ENCODE results near the gene KATNAL2.
A peak's percentile ranks its signal among the peaks of the same experiment; 100 is the strongest.
"Not testable (repeated sequence)": the region's sequence is repeated elsewhere in the genome, so short reads cannot be mapped to it uniquely, and the experiment has no call there.

Gene KATNAL2

DNA sequence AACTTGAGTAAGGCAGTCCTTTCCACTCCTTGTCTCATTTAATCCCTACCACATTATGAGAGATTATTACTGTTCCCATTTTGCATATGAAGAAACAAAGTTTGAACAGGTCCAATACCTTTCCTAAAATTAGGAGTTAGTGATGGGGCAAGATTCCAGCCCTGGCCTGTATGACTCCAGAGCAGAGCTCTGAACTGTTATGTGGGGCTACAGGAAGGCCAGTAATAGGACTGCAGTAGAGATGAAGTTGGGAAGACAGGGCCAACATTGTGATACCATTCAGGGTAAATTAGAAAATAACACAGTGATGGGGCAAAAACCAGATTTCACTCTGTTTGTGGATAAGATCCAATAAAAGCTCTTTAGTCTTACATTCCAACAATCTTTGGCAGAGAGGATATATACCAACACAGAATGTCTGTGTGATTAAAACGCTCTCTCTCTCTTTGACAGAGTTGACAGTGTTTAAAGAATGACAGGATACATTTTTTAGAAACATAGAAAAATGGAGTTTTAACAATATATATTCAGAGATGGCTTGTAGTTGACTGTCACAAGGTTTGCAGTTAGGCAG is 22.7 kb downstream of the KATNAL2 start:
- DNase-seq (ENCODE audit: low read depth): no peak

DNA sequence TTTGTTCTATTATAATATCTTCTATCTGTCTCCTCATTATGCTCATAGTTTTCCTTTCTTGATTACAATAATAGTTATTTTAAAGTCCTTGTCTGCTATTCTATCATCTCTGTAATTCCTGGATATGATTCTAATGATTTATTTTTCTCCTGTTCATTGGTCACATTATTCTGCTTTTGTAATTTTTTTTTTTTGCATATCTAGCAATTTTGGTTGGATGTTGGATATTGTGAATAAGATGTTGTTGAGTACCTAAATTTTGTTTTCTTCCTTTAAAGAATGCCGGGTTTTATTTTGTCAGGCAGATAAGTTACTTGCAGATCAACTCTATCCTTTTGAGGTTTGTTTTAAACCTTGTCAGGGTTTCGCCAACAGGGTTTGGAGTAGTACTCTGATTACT is 25.2 kb downstream of the KATNAL2 start:
- DNase-seq (ENCODE audit: low read depth): no peak

DNA sequence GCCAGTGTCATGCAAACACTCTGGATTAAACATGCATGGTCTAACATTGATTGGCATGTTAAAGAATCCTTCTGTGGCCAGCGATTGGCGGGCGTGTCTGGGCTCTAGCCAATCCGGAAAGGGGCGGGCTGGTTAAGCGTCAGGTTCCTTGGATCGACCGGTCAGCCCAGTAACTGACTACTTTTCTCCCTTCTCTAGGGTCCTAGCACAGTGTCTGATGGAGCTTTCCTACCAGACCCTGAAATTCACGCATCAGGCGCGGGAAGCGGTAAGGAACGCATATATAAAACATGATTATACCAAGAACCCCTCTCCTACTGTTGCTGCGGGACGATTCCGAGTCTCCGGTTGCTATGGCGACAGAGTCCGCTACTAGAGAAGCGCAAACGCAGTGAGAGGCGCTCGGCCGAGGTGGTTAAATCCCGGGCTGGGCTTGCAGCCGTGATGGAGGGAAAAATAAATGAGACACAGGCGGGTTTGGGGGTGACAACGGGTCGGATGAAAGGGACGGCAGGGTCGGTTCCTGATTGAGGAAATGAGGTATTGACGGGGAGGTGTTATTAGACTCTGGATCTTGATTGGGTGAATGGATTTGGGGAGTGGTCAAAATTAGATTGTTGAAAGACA is 29.4 kb downstream of the KATNAL2 start:
- peak; percentile 5 for DNase-seq (ENCODE audit: low read depth)

DNA sequence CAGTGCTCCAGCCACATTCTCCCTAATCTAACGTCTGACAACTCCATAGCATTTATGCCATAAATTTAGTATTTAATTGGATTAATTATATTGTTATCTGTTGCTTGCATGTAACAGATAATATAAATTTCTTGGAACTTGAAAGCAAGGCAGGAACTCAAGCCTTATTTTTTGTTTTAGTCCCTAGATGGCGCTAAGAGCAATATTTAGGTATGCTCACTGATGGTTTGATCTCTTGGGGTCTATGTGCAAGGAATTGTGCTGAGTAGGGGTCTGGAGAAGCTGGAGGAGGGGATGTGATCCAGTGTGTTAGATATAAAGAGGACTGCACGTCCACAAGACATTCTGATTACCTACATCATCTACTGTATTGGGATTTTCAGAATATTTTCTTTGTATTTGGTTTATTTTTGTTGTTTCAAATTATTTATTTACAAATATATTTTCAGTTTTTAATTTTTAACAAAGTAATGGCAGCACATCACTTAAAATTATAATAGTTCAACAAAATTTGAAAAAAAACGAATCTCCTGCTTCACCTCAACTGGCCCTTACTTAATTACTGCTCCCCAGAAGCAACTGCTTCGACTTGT is 32.8 kb downstream of the KATNAL2 start:
- DNase-seq (ENCODE audit: low read depth): no peak

DNA sequence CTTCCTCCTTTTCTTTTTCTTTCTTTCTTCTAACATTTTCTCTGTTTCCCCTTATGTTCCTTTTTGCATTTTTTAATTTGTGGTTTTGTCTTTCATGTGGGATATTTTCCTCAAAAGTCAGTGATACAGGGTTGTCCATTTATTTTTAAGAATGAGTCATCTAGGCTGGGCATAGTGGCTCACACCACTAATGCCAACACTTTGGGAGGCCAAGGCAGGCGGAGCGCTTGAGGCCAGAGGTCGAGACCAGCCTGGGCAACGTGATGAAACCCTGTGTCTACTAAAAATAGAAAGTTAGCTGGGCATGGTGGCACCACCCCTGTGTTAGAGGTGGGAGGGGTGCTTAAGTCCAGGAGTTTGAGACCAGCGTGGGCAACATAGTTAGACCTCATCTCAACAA is 35.8 kb downstream of the KATNAL2 start:
- DNase-seq (ENCODE audit: low read depth): no peak

DNA sequence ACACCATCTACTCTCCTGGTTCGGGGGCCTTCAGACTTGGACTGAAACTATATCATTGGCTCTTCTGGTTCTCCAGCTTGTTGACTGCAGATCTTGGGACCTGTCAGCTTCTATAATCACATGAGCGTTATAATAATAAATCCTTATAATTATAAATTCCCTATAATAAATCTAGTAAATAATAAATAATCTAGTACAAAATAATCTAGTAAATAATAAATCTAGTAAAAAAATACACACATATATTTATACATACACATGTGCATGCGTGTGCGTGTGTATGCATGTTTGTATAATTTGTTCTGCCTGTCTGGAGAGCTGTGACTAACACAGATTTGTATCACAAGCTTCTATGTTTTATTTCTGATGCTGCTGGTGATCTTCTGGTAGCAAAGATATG is 40.8 kb downstream of the KATNAL2 start:
- no peak for DNase-seq (ENCODE audit: low read depth)

DNA sequence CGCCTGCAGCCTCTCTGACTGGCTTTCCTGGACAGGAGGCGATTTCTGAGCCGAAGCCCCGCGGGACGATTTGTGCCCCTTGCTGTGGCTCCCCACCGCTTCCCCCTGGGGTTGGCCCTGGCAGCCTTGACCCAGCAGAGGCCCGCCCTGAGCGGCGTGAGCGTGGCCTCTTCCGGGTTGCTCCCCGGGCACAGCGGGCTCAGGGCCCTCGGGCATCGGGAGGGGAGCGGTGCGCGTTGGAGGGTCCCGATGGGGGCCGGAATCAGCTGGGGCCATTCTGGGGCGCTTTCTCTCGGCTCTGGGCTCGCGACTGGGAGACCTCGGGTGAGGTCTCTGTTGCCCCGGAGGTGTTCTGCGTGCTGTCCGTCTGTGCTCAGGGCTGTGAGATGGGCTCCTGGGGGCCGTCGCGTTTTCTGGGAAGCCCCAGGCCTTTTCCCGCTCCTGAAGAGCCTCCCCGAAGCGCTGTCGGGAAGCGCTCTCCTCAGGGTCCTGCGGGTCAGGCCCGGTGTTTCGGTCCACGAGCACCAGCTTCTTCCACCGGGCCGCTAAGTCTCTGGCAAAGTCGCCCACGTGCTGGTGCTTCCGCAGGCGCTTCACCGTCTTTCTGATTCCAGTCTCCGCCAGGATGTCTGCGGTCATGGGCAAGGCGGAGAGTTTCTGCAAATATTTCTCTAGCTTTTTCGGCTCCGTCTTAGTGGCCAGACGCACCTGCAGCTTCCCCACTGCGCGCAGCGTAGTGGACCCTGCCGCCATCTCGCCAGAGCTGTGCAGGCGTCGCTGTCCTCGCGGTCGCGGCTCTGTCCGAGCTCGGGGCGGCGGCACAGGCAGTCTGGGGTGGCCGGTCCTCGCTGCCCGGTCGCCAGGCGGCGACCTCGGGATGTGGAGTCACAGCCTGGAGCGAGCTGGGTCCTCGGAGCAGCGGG is 46.5 kb downstream of the KATNAL2 start:
- DNase-seq (ENCODE audit: low read depth): not testable (repeated sequence)

DNA sequence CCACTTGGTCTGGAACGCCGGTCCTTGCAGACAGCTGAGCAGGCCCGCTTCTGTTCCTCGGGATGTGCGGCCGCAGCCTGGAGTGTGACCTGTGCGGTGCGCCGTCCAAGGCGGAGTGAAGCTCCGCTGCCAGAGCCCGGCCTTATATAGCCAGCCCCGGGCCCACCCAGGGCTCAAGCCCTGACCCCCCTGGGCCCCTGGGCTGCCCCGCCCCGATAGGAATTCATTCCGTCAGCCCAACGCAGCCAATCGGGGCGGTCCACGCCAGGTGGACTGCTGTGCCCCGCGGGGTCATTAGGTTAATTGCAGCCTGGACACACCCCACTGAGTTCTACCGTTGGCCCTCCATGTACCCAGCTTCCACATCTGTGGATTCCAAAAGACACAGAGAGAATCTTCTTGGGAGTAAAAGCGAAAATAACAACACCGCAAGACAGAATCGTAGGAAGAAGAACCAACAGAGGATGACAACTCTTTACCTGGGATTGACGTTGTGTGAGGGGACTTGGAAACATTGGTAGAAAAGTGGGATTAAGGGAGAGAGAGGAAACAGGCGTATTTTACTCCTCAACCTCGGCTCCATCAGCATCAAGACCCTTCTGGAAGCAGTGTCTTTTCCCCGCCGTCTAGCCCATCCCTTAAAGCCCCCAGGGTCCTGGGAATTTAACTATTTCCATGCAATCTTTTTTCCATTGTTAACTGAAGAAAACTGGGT is 47.3 kb downstream of the KATNAL2 start:
- DNase-seq (ENCODE audit: low read depth): not testable (repeated sequence)

DNA sequence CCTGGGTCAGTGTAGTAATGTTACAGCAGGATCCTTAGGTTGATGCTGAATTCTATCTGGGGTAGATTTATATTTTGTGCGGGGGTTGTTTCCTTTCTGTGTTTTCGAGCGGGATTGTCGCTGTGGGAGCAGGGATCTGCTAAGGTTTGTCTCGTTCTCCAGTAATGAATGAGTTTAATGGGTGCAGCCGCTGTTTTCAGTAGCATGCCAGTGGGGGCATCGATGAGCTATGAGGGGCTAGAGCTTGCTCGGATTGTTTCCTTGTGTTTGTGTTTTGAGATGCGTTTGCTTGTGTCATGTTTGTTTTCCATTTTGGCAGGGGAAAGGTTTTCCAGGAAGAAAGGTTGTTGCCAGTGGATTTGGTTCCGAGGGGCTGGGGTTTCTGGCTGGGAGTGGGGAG is 48.9 kb downstream of the KATNAL2 start:
- not testable (repeated sequence) for DNase-seq (ENCODE audit: low read depth)

DNA sequence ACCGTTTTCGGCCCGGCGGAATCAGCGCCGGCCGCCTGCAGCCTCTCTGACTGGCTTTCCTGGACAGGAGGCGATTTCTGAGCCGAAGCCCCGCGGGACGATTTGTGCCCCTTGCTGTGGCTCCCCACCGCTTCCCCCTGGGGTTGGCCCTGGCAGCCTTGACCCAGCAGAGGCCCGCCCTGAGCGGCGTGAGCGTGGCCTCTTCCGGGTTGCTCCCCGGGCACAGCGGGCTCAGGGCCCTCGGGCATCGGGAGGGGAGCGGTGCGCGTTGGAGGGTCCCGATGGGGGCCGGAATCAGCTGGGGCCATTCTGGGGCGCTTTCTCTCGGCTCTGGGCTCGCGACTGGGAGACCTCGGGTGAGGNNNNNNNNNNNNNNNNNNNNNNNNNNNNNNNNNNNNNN is 52.1 kb downstream of the KATNAL2 start:
- DNase-seq (ENCODE audit: low read depth): not testable (repeated sequence)

DNA sequence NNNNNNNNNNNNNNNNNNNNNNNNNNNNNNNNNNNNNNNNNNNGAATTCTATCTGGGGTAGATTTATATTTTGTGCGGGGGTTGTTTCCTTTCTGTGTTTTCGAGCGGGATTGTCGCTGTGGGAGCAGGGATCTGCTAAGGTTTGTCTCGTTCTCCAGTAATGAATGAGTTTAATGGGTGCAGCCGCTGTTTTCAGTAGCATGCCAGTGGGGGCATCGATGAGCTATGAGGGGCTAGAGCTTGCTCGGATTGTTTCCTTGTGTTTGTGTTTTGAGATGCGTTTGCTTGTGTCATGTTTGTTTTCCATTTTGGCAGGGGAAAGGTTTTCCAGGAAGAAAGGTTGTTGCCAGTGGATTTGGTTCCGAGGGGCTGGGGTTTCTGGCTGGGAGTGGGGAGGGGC is 102.5 kb downstream of the KATNAL2 start:
- DNase-seq (ENCODE audit: low read depth): not testable (repeated sequence)

DNA sequence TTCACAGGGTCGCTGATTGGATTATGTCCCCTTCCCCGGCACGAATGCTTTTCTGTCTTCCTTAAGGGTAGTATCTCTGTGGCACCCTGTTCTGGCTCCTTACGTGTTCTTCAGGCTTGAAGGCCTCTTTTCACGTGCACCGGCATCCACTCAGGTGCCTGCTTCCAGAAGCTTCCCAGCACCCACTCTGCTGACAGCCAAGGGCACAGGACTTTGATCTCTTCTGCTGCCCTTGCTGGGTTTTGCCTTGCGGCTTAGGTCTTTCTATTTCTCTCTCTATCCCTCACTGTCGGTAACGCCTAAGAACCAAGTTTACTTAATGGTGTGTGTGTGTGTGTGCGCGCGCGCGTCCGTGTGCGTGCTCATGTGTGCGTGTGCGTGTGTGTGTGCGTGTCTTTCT is 103.4 kb downstream of the KATNAL2 start:
- DNase-seq (ENCODE audit: low read depth): not testable (repeated sequence)

DNA sequence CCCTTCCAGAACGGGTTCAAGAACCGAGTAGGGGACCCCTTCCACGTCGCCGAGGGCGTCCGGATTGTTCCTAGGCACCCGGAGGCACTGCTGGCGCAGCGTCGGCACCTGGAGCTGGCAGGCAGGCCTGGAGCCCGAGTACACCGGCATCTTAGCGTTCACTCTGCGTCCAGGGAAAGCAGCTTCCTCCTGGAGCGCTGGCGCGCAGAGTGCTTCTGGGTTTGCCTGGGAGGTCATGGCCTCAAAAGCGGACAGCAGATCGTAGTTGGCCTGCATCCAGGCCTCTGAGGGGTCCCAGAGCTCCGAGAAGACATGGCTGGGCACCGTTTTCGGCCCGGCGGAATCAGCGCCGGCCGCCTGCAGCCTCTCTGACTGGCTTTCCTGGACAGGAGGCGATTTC is 105.4 kb downstream of the KATNAL2 start:
- DNase-seq (ENCODE audit: low read depth): not testable (repeated sequence)

DNA sequence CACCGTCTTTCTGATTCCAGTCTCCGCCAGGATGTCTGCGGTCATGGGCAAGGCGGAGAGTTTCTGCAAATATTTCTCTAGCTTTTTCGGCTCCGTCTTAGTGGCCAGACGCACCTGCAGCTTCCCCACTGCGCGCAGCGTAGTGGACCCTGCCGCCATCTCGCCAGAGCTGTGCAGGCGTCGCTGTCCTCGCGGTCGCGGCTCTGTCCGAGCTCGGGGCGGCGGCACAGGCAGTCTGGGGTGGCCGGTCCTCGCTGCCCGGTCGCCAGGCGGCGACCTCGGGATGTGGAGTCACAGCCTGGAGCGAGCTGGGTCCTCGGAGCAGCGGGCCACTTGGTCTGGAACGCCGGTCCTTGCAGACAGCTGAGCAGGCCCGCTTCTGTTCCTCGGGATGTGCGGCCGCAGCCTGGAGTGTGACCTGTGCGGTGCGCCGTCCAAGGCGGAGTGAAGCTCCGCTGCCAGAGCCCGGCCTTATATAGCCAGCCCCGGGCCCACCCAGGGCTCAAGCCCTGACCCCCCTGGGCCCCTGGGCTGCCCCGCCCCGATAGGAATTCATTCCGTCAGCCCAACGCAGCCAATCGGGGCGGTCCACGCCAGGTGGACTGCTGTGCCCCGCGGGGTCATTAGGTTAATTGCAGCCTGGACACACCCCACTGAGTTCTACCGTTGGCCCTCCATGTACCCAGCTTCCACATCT is 106.5 kb downstream of the KATNAL2 start:
- not testable (repeated sequence) for DNase-seq (ENCODE audit: low read depth)

DNA sequence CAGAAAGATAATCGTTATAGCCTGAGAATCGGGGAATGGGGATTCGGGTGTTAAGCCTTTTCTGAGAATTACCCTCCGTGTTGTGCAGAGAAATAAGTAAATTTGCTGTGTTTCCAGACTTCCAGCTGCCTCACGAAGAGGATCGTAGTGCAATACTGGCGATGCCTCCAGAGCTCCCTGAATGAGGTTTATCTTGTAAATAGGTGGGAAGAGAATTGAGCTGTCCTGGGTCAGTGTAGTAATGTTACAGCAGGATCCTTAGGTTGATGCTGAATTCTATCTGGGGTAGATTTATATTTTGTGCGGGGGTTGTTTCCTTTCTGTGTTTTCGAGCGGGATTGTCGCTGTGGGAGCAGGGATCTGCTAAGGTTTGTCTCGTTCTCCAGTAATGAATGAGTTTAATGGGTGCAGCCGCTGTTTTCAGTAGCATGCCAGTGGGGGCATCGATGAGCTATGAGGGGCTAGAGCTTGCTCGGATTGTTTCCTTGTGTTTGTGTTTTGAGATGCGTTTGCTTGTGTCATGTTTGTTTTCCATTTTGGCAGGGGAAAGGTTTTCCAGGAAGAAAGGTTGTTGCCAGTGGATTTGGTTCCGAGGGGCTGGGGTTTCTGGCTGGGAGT is 108.3 kb downstream of the KATNAL2 start:
- not testable (repeated sequence) for DNase-seq (ENCODE audit: low read depth)

DNA sequence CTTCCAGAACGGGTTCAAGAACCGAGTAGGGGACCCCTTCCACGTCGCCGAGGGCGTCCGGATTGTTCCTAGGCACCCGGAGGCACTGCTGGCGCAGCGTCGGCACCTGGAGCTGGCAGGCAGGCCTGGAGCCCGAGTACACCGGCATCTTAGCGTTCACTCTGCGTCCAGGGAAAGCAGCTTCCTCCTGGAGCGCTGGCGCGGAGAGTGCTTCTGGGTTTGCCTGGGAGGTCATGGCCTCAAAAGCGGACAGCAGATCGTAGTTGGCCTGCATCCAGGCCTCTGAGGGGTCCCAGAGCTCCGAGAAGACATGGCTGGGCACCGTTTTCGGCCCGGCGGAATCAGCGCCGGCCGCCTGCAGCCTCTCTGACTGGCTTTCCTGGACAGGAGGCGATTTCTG is 111.3 kb downstream of the KATNAL2 start:
- not testable (repeated sequence) for DNase-seq (ENCODE audit: low read depth)

DNA sequence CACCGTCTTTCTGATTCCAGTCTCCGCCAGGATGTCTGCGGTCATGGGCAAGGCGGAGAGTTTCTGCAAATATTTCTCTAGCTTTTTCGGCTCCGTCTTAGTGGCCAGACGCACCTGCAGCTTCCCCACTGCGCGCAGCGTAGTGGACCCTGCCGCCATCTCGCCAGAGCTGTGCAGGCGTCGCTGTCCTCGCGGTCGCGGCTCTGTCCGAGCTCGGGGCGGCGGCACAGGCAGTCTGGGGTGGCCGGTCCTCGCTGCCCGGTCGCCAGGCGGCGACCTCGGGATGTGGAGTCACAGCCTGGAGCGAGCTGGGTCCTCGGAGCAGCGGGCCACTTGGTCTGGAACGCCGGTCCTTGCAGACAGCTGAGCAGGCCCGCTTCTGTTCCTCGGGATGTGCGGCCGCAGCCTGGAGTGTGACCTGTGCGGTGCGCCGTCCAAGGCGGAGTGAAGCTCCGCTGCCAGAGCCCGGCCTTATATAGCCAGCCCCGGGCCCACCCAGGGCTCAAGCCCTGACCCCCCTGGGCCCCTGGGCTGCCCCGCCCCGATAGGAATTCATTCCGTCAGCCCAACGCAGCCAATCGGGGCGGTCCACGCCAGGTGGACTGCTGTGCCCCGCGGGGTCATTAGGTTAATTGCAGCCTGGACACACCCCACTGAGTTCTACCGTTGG is 112.4 kb downstream of the KATNAL2 start:
- not testable (repeated sequence) for DNase-seq (ENCODE audit: low read depth)

DNA sequence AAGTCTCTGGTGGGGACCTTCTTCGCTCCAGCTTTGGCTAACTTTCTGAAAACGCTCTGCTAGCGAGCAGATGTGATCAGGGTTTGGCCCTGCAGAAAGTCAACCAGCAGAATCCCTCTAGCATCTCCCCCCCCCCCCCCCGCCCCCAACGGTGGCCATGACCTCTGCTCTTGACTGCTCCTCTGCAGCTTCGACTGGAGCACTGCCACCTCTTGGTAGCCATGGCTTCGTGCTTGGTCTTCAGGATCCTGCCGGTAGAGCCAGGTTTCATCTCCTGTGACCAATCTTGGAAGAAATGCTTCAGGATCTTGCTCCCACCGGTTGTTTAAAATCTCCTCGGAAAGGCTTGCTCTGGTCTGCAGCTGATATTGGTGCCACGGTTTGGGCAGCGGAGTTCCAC is 113.5 kb downstream of the KATNAL2 start:
- not testable (repeated sequence) for DNase-seq (ENCODE audit: low read depth)

DNA sequence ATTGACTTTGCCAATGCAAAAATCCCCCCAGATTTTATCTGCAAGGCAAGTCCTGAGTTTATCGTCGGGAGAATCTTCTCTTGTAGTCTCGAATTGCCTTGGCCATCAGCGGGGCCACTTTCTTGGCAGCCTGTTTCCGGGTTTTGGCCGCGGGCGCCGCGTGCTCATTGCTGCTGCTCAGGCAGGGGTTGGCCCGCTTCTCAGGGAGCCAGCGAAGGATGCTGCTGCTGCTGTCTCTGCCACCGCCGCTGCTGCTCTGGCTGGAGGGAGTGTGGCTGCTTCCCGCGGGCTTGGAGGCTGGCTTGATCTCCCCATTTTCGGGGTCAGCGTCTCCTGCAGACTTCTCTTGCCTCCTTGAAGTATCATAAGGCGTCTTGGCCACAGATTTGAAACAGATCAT is 115.5 kb downstream of the KATNAL2 start:
- no peak for DNase-seq (ENCODE audit: low read depth)

DNA sequence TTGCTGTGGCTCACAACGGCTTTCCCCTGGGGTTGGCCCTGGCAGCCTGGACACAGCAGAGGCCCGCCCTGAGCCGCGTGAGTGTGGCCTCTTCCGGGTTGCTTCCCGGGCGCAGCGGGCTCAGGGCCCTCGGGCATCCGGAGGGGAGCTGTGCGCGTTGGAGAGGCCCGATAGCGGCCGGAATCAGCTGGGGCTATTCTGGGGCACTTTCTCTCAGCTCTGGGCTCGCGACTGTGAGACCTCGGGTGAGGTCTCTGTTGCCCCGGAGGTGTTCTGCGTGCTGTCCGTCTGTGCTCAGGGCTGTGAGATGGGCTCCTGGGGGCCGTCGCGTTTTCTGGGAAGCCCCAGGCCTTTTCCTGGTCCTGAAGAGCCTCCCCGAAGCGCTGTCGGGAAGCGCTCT is 117.2 kb downstream of the KATNAL2 start:
- not testable (repeated sequence) for DNase-seq (ENCODE audit: low read depth)

Data from stimulated activated CD8-positive, alpha-beta memory T cell treated with anti-CD3 and anti-CD28 coated beads, Interleukin-15, amount 100 ng/mL, for 24 hours (primary cell).